ENCODE data around the gene TADA2B. TPM values are rescaled to one million over a fixed set of nuclear protein-coding genes. Genes with fewer than 3 reads are reported as not detected.

TADA2B gene
- total RNA-seq, 1 donor from 2014 or later, result 21.2 TPM

DNA sequence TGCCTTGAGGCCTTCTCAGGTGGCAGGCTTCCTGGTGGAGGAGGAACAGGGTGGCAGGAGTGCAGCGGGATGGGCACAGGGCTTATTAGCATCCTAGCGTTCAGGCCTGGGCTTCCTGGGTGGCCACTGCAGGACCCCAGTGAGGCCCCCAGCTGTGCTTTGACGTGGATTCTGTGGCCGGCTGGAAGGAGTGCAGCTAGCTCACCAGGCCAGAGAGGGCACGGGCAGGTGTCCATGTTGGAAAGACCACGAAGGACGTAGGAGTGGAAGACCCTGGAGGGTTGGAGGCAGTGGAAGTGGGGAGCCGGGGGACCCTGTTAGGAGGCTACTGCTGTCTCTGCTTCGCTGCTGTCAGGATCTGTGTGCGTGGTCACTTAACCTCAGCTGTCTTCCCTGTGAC lies 13.3 kb upstream of the TADA2B start:
- H3K4me1 Mint-ChIP-seq (ENCODE audit: low read depth), result peaks cover 7% of the 10 kb centered on the region
- H3K4me3 Mint-ChIP-seq (ENCODE audit: low read depth), result no peak overlapping the region
- no peaks in the 10 kb centered on the region for H3K9me3 Mint-ChIP-seq (ENCODE audit: low read depth)
- TF ChIP-seq, protein P1, sequence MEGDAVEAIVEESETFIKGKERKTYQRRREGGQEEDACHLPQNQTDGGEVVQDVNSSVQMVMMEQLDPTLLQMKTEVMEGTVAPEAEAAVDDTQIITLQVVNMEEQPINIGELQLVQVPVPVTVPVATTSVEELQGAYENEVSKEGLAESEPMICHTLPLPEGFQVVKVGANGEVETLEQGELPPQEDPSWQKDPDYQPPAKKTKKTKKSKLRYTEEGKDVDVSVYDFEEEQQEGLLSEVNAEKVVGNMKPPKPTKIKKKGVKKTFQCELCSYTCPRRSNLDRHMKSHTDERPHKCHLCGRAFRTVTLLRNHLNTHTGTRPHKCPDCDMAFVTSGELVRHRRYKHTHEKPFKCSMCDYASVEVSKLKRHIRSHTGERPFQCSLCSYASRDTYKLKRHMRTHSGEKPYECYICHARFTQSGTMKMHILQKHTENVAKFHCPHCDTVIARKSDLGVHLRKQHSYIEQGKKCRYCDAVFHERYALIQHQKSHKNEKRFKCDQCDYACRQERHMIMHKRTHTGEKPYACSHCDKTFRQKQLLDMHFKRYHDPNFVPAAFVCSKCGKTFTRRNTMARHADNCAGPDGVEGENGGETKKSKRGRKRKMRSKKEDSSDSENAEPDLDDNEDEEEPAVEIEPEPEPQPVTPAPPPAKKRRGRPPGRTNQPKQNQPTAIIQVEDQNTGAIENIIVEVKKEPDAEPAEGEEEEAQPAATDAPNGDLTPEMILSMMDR (IDR thresholded peaks at IDR 0.05; ENCODE audit: unreplicated experiment), result no peak
- H3K36me3 Mint-ChIP-seq (ENCODE audit: insufficient read depth), result peaks cover 18% of the 10 kb centered on the region
- no peak for DNase-seq (ENCODE audit: low spot score, unreplicated experiment)
- no peak overlapping the region for H3K27ac Mint-ChIP-seq
- H3K27me3 Mint-ChIP-seq, result no peaks in the 10 kb centered on the region

GRCh38 chr4:7030856-7031255 lies 12.3 kb upstream of the TADA2B start:
- no peak overlapping the region for H3K4me3 Mint-ChIP-seq (ENCODE audit: low read depth)
- no peak for DNase-seq (ENCODE audit: low spot score, unreplicated experiment)
- H3K27ac Mint-ChIP-seq, result no peak overlapping the region
- no peaks in the 10 kb centered on the region for H3K9me3 Mint-ChIP-seq (ENCODE audit: low read depth)
- H3K36me3 Mint-ChIP-seq (ENCODE audit: insufficient read depth), result peaks cover 18% of the 10 kb centered on the region
- H3K4me1 Mint-ChIP-seq (ENCODE audit: low read depth), result peaks cover 7% of the 10 kb centered on the region
- no peaks in the 10 kb centered on the region for H3K27me3 Mint-ChIP-seq
- TF ChIP-seq, protein P1 (IDR thresholded peaks at IDR 0.05; ENCODE audit: unreplicated experiment), result no peak

DNA sequence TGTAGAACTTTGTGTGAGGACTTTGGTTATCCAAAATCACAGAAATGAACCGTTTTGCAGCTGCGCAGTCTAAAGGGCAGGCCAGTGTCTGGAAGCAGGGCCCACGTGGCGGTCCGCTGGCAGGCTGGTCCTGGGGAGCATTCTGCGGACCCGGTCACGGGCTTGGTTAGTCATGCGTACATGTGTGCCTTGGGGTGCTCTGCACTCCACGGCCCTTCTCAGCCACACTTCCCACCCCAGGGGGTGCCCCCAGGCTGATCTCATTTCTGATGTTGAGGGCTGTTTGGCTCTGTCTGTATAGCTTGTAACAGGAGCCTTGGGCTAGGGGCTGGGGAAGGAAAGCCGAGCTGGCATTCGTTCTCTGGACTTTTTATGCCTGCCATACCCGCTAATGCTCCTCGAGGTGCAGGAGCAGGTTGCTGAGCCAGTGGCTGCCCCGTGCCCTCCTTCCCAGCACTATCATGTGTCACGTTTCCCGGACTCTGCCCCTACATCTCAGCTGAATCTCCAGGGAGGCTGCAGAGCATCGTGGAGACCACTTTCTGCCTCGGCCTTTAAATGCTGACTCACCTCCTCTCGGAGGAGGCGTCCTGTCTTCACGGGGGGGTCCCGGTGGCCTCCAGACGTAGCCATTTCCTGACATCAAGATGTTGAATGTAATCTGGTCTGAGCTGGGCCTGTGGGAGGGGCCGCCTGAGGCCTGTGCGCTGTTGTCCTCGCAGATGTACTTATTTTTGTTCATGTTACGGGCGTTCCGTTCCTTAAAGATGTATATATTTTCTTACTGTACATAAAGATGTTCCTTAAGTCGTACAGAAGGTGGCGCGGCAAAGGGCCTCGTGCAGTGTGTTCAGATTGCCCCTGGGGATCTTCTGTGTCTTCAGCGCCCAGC lies 11.4 kb upstream of the TADA2B start:
- no peak for DNase-seq (ENCODE audit: low spot score, unreplicated experiment)
- H3K27me3 Mint-ChIP-seq, result no peaks in the 10 kb centered on the region
- TF ChIP-seq, protein P1 (IDR thresholded peaks at IDR 0.05; ENCODE audit: unreplicated experiment), result no peak
- peaks cover 7% of the 10 kb centered on the region for H3K4me1 Mint-ChIP-seq (ENCODE audit: low read depth)
- no peaks in the 10 kb centered on the region for H3K9me3 Mint-ChIP-seq (ENCODE audit: low read depth)
- no peak overlapping the region for H3K4me3 Mint-ChIP-seq (ENCODE audit: low read depth)
- peaks cover 13% of the 10 kb centered on the region for H3K36me3 Mint-ChIP-seq (ENCODE audit: insufficient read depth)
- no peak overlapping the region for H3K27ac Mint-ChIP-seq

DNA sequence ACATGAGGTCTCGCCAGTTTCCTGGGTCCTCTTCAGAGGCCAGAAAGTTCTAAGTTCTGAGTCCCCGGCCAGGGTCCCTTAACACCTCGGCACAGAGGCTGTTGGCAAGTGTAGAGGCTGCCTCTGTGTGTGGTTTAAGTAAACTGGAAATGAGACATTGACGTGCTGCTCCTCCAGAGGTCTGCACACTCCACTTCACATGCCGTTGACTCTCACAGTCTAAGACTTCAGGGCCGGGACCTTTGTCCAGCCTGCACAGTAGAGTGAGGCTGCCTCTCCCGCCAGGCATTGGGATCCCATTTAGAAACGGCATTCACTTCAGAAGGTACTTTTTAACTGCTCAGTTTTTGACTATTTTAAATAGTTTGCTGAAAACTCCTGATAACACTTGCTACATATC lies 10.6 kb upstream of the TADA2B start:
- H3K27ac Mint-ChIP-seq, result no peak overlapping the region
- no peak for DNase-seq (ENCODE audit: low spot score, unreplicated experiment)
- peaks cover 13% of the 10 kb centered on the region for H3K36me3 Mint-ChIP-seq (ENCODE audit: insufficient read depth)
- no peaks in the 10 kb centered on the region for H3K9me3 Mint-ChIP-seq (ENCODE audit: low read depth)
- TF ChIP-seq, protein P1 (IDR thresholded peaks at IDR 0.05; ENCODE audit: unreplicated experiment), result no peak
- H3K27me3 Mint-ChIP-seq, result no peaks in the 10 kb centered on the region
- no peak overlapping the region for H3K4me3 Mint-ChIP-seq (ENCODE audit: low read depth)
- H3K4me1 Mint-ChIP-seq (ENCODE audit: low read depth), result peaks cover 7% of the 10 kb centered on the region

GRCh38 chr4:7034262-7035081 lies 8.7 kb upstream of the TADA2B start:
- peak overlapping the region; percentile 83 for H3K27ac Mint-ChIP-seq
- no peaks in the 10 kb centered on the region for H3K27me3 Mint-ChIP-seq
- no peaks in the 10 kb centered on the region for H3K9me3 Mint-ChIP-seq (ENCODE audit: low read depth)
- H3K4me3 Mint-ChIP-seq (ENCODE audit: low read depth), result peak overlapping the region; percentile 38
- peaks cover 7% of the 10 kb centered on the region for H3K4me1 Mint-ChIP-seq (ENCODE audit: low read depth)
- H3K36me3 Mint-ChIP-seq (ENCODE audit: insufficient read depth), result peaks cover 8% of the 10 kb centered on the region
- peak; percentile 34 for DNase-seq (ENCODE audit: low spot score, unreplicated experiment)
- TF ChIP-seq, protein P1 (IDR thresholded peaks at IDR 0.05; ENCODE audit: unreplicated experiment), result peak; percentile 25
